Measurements from ENCODE around the gene BMP3.
A peak's percentile ranks its signal among the peaks of the same experiment; 100 is the strongest.

The BMP3 gene

DNA sequence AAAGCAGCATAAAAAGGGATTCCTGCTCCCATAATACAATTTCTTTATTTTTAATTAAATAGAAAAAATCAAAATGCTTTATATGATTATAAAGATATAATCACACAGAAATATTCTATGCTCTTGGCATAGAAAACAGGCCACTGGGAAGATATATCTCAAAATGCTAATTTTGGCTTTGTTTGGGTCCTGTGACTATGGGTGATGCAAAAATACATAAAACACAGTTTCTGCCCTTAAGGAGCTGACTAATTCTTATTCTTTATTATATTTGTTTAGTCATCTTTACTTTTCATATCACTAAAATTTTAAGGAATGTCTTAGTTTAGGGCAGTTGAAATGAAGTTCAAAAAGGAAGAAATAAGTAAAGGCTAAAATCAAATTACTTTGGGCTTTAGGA is 7.0 kb upstream of the BMP3 start:
- H3K4me3 Mint-ChIP-seq, result no peak overlapping the region
- H3K4me1 Mint-ChIP-seq, result no peaks in the 10 kb centered on the region
- no peaks in the 10 kb centered on the region for H3K9me3 Mint-ChIP-seq
- no peak overlapping the region for H3K27ac Mint-ChIP-seq
- no peaks in the 10 kb centered on the region for H3K36me3 Mint-ChIP-seq (ENCODE audit: low read depth)
- peaks cover 49% of the 10 kb centered on the region for H3K27me3 Mint-ChIP-seq (ENCODE audit: low read depth, poor library complexity)
- TF ChIP-seq, protein P1, sequence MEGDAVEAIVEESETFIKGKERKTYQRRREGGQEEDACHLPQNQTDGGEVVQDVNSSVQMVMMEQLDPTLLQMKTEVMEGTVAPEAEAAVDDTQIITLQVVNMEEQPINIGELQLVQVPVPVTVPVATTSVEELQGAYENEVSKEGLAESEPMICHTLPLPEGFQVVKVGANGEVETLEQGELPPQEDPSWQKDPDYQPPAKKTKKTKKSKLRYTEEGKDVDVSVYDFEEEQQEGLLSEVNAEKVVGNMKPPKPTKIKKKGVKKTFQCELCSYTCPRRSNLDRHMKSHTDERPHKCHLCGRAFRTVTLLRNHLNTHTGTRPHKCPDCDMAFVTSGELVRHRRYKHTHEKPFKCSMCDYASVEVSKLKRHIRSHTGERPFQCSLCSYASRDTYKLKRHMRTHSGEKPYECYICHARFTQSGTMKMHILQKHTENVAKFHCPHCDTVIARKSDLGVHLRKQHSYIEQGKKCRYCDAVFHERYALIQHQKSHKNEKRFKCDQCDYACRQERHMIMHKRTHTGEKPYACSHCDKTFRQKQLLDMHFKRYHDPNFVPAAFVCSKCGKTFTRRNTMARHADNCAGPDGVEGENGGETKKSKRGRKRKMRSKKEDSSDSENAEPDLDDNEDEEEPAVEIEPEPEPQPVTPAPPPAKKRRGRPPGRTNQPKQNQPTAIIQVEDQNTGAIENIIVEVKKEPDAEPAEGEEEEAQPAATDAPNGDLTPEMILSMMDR (IDR thresholded peaks at IDR 0.05), result no peak
- no peak for DNase-seq

DNA sequence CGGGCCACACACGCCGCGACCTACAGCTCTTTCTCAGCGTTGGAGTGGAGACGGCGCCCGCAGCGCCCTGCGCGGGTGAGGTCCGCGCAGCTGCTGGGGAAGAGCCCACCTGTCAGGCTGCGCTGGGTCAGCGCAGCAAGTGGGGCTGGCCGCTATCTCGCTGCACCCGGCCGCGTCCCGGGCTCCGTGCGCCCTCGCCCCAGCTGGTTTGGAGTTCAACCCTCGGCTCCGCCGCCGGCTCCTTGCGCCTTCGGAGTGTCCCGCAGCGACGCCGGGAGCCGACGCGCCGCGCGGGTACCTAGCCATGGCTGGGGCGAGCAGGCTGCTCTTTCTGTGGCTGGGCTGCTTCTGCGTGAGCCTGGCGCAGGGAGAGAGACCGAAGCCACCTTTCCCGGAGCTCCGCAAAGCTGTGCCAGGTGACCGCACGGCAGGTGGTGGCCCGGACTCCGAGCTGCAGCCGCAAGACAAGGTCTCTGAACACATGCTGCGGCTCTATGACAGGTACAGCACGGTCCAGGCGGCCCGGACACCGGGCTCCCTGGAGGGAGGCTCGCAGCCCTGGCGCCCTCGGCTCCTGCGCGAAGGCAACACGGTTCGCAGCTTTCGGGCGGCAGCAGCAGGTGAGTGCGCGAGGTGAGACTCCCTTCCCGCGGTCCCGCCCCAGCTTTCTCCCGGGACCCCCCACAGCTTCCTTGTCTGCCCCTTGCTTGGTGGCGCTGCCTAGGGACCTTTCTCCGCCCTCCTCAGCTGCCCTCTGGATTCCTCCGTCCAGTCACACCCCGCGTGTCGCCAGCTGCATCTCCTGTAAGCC is 678 bp downstream of the BMP3 start:
- DNase-seq, result peak; percentile 39
- Mint-ChIP-seq H3K36me3 (ENCODE audit: low read depth) (no peaks in the 10 kb centered on the region), H3K27ac (no peak overlapping the region), H3K4me3 (peak overlapping the region; percentile 95), H3K9me3 (no peaks in the 10 kb centered on the region), H3K27me3 (ENCODE audit: low read depth, poor library complexity) (peaks cover 84% of the 10 kb centered on the region), H3K4me1 (peaks cover 41% of the 10 kb centered on the region)
- TF ChIP-seq, protein P1 (IDR thresholded peaks at IDR 0.05), result no peak

DNA sequence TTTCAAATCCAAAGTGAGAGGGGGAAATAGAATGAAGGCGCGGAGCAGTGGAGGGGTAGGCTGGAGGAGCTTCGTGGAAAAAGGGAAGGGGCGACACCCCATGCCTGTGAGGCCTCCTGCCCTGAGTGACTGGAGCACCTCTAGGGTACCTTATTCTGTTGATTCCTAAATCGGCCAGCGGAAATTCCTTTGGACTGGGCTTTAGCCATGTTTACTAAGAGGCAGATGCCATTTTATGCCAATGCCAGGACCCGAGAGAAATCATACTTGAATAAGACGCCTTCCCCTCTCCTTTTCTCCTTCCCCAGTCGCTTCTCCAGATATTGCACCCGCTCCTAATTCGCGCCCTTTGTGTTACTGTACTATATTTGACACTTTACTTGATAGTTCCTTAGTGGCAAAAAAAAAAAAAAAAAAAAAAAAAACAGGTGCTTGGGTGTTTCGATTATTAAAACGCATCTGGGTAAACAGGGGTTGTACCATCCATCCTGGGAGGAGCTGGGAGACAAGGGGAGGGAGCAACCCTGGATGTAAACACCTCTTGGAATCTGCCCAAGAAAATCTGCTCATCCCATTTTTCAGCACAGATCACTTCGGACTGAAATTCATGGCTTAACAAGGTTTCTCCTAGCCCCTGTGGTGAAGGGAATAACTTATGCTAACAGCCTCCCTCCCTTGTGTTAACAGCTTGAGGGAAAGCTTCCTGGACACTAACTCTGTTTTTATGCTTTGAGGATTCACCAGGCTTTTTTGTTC is 1.5 kb downstream of the BMP3 start:
- Mint-ChIP-seq H3K9me3 (no peaks in the 10 kb centered on the region), H3K27ac (no peak overlapping the region), H3K36me3 (ENCODE audit: low read depth) (no peaks in the 10 kb centered on the region), H3K4me1 (peaks cover 41% of the 10 kb centered on the region), H3K4me3 (peak overlapping the region; percentile 85), H3K27me3 (ENCODE audit: low read depth, poor library complexity) (peaks cover 76% of the 10 kb centered on the region)
- TF ChIP-seq, protein P1 (IDR thresholded peaks at IDR 0.05), result no peak
- DNase-seq, result no peak

GRCh38 chr4:81032771-81033684 is 2.5 kb downstream of the BMP3 start:
- Mint-ChIP-seq H3K9me3 (no peaks in the 10 kb centered on the region), H3K27ac (no peak overlapping the region), H3K4me3 (peak overlapping the region; percentile 85), H3K36me3 (ENCODE audit: low read depth) (no peaks in the 10 kb centered on the region), H3K4me1 (peaks cover 41% of the 10 kb centered on the region), H3K27me3 (ENCODE audit: low read depth, poor library complexity) (peaks cover 69% of the 10 kb centered on the region)
- no peak for DNase-seq
- TF ChIP-seq, protein P1 (IDR thresholded peaks at IDR 0.05), result no peak

DNA sequence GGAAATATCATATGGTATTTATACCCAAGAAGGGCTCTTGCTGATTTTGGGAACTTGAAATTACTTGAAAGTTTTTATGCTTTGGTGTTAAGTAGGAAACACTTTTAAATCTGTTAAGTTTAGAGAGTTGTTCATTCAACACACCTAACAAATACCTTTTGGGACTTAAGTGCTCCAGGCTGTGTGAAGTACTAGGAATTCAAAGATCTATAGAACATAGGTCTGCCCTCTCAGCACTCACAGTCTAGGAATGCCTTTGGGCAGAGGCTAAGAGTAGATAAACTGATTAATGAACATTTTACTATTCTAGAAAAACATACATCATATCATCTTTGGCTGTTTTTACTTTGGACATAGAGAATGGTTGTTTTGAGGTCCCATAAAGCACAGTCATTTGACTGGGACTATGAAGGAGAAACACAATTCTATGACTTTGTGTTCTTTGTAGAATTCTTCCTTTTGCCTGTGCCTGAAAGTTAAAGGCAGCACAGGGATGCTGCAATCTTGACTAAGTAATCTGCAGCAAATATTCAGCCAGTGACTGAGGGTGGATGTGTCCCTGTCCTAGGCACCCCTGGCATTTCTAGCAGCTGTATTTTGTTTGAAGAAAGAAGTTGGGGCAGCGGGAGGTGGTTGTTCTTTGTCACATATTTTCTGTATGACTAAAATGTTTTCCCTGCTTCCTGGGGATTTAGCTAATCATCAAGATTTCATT is 8.3 kb downstream of the BMP3 start:
- TF ChIP-seq, protein P1 (IDR thresholded peaks at IDR 0.05), result no peak
- Mint-ChIP-seq H3K27ac (no peak overlapping the region), H3K4me3 (no peak overlapping the region), H3K36me3 (ENCODE audit: low read depth) (no peaks in the 10 kb centered on the region), H3K27me3 (ENCODE audit: low read depth, poor library complexity) (peaks cover 26% of the 10 kb centered on the region), H3K9me3 (no peaks in the 10 kb centered on the region), H3K4me1 (peaks cover 19% of the 10 kb centered on the region)
- no peak for DNase-seq

All from nephron progenitor cell (in vitro differentiated cells).